IPS-18a (cell line): ENCODE data around the gene RREB1.
A peak's percentile ranks its signal among the peaks of the same experiment; 100 is the strongest.

ENCODE experiments used
- H3K27ac ChIP-seq: one replicate; pipeline ENCODE4 v1.5.1; 2013; ENCODE audit warnings: low read length
- H3K27me3 ChIP-seq: one replicate; pipeline ENCODE4 v1.6.1; 2013; ENCODE audit warnings: mild to moderate bottlenecking, low read length; ENCODE audit not compliant: control insufficient read depth, insufficient read depth
- H3K36me3 ChIP-seq: one replicate; pipeline ENCODE4 v1.6.1; 2013; ENCODE audit warnings: low read depth, low read length; ENCODE audit not compliant: control insufficient read depth
- H3K4me1 ChIP-seq: one replicate; pipeline ENCODE4 v1.6.1; 2013; ENCODE audit warnings: low read depth, low read length; ENCODE audit not compliant: control insufficient read depth
- H3K4me3 ChIP-seq: one replicate; pipeline ENCODE4 v1.5.1; 2013; ENCODE audit warnings: low read length
- H3K9ac ChIP-seq: one replicate; pipeline ENCODE4 v1.6.1; 2013; ENCODE audit warnings: mild to moderate bottlenecking, low read length, moderate library complexity
- H3K9me3 ChIP-seq: one replicate; pipeline ENCODE4 v1.6.1; 2013; ENCODE audit warnings: low read depth, low read length; ENCODE audit not compliant: control insufficient read depth

Gene RREB1

DNA sequence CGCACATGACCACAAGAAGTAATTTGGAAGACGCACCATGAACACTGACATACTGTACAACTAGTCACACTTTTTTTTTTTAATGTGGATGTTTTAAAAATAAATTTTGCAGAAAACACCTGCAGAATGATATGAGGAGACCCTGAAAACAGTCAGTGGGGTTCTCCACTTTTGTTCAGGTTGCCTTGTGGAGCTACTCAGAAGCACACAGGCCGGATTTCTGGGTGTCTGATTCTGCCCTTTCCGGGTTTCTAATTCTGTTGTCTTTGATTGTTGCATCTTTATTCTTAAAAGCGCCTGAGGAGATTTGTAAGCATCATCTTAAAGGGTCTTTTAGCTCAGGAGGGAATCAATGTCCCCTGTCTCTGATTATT lies 130.8 kb downstream of the RREB1 start:
- no peak overlapping the region for H3K27ac ChIP-seq
- H3K4me1 ChIP-seq = peaks cover 20% of the 10 kb centered on the region
- H3K9ac ChIP-seq = no peak overlapping the region
- H3K27me3 ChIP-seq = no peaks in the 10 kb centered on the region
- no peak overlapping the region for H3K4me3 ChIP-seq
- H3K36me3 ChIP-seq = peaks cover 2% of the 10 kb centered on the region
- no peaks in the 10 kb centered on the region for H3K9me3 ChIP-seq

DNA sequence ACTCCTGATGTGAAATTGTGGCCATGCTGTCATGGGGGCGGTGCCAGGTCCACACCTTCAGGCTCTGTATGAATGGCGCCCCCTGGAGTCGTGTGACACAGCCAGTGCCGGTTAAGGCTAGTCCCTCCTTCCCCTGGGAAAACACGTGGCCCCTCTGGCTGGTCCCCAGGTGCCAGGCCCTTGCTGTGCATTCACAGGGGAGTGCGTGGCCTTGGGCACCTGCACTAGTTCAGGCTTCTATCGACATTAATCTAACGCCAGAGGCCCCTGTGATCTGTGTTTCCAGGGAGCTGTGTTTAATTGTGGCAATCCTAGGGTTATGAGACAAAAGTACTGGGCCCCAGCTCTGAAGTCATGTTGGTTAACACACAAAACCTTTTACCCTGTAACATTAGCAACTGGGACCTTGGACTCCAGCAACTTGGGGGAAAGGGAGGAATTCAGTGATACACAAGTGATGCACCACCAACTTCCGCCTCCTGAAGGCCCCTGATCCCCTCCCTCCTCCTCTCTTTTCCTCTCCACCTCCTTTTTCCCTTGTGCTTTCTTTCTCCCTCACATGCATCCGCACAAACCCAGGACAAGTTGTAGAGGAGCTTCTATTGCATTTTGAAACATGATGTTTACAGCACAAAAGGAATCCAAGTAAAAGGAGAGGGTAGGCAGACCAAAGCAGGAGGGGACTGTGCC lies 131.3 kb downstream of the RREB1 start:
- no peaks in the 10 kb centered on the region for H3K9me3 ChIP-seq
- peaks cover 22% of the 10 kb centered on the region for H3K4me1 ChIP-seq
- H3K9ac ChIP-seq = no peak overlapping the region
- peaks cover under 1% of the 10 kb centered on the region for H3K36me3 ChIP-seq
- H3K4me3 ChIP-seq = no peak overlapping the region
- H3K27me3 ChIP-seq = no peaks in the 10 kb centered on the region
- H3K27ac ChIP-seq = no peak overlapping the region

DNA sequence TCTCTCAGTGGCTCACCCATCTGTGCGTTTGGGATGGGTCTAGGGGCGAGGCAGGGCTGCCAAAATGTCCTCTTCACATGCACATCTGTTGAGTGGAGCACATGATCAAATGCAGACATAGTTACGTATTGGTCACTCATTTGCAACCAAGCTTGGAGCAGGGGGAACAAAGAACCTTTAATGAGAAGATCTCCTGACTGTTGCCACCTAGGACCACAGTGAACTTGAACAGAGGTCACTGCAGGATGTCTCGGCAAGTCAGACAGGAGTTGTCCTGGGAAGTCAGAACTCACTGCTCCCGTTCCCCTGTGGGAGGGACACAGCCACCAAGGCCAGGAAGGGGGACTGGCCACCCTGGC lies 131.8 kb downstream of the RREB1 start:
- no peaks in the 10 kb centered on the region for H3K36me3 ChIP-seq
- no peak overlapping the region for H3K27ac ChIP-seq
- H3K9ac ChIP-seq = no peak overlapping the region
- no peaks in the 10 kb centered on the region for H3K27me3 ChIP-seq
- H3K9me3 ChIP-seq = no peaks in the 10 kb centered on the region
- H3K4me1 ChIP-seq = peaks cover 22% of the 10 kb centered on the region
- no peak overlapping the region for H3K4me3 ChIP-seq

DNA sequence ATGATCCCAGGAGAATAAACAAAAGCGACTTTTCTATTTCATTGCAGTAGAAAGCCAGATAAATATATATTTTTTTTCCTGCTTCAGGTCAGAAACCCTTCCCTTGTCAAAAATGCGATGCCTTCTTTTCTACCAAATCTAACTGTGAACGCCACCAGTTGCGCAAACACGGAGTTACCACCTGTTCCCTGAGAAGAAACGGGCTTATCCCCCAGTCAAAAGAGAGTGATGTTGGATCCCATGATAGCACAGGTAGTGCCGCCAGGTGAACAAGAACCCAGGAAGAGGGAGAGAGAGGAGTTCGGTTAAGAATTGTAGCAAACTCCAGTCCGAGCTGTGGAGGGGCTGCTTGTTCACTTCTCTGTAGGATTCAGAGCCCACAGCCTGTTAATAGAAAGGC lies 132.6 kb downstream of the RREB1 start:
- H3K9me3 ChIP-seq = no peaks in the 10 kb centered on the region
- no peak overlapping the region for H3K4me3 ChIP-seq
- no peak overlapping the region for H3K9ac ChIP-seq
- no peak overlapping the region for H3K27ac ChIP-seq
- H3K36me3 ChIP-seq = no peaks in the 10 kb centered on the region
- H3K4me1 ChIP-seq = peaks cover 22% of the 10 kb centered on the region
- H3K27me3 ChIP-seq = no peaks in the 10 kb centered on the region

DNA sequence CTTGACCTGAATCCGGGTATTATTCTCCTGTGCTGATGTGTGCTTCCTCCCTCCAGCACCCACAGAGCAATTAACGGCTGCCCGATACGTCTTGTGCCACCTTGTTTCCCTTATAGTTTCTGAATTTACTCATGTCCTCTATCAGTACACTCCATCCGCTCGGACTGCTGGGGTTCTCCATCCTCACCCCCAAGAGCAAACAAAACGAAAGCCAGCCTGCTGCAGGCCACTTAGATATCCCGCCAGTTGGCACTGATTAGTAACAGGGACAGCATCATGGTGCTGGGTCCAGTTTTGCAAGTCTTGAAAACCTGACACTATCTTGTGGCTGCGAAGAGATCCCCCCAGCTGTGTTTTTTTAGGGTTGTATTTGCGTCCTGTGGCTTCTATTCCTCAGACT lies 133.4 kb downstream of the RREB1 start:
- Histone ChIP-seq H3K36me3 (no peaks in the 10 kb centered on the region), H3K4me3 (no peak overlapping the region), H3K27me3 (no peaks in the 10 kb centered on the region), H3K4me1 (peaks cover 22% of the 10 kb centered on the region), H3K9ac (no peak overlapping the region), H3K9me3 (no peaks in the 10 kb centered on the region), H3K27ac (no peak overlapping the region)

DNA sequence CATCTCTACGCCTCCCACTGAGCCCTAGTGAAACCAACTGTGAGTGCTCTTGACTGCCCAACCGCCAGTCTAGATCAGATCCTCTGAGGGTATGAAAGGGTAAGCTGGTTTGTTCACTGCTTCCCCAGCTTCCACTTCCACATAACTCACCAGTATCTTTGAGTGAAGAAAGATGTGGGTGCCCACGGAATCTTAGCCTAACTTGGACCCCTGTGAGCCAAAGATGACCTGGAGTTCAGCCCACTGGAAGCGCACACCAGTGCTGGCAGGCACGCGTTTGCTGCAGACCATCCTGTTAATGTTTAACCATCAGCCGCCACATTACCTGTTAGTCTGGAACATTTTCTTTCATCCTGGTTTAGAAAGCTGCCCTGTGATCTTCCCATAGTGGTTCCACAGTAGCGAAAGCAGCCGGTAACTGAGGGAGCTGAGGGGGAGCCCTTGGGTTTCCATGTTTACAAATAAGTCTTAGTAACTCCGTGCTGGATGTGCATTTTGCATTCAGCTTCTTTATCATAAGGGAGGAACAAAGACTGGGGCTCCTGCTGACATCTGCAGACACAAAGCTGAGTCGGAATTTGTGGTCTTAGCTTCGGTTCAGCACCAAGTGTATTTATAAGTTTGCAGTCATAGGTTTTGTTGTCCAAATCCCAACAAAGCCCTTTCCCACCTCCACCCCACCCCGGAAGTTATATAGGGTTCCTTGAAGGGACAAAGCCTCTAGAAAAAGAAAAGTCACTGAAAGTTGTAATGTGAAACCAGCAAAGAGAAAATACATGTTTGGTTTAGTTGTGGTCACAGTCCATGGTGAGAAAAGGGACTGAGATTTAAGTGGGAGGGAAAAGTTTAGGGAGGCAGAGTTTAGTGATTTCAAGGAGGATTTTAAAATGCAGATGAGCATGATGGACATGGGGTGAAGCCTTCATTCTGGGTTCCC lies 134.2 kb downstream of the RREB1 start:
- H3K4me1 ChIP-seq = peaks cover 22% of the 10 kb centered on the region
- peak overlapping the region; percentile 7 for H3K9ac ChIP-seq
- no peak overlapping the region for H3K27ac ChIP-seq
- no peak overlapping the region for H3K4me3 ChIP-seq
- H3K36me3 ChIP-seq = no peaks in the 10 kb centered on the region
- H3K27me3 ChIP-seq = no peaks in the 10 kb centered on the region
- H3K9me3 ChIP-seq = no peaks in the 10 kb centered on the region

DNA sequence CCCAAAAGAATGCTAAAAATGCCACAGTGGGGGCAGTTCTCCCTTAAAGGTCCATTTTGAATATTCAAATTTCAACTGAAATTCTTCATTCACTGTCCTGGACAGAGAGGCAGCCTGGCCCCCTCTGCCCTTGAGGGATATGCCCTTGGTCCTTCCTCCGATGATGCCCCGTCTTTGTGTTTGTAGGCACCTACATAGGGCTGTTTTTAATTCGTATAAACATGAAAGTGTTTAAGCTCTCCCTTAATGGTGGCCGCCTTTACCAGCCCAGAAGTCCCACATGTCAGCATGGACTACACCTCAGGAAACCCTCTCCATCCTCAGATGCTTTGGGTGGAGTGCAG lies 135.0 kb downstream of the RREB1 start:
- Histone ChIP-seq H3K27ac (no peak overlapping the region), H3K4me3 (no peak overlapping the region), H3K9me3 (no peaks in the 10 kb centered on the region), H3K36me3 (no peaks in the 10 kb centered on the region), H3K4me1 (peaks cover 22% of the 10 kb centered on the region), H3K27me3 (no peaks in the 10 kb centered on the region), H3K9ac (no peak overlapping the region)

DNA sequence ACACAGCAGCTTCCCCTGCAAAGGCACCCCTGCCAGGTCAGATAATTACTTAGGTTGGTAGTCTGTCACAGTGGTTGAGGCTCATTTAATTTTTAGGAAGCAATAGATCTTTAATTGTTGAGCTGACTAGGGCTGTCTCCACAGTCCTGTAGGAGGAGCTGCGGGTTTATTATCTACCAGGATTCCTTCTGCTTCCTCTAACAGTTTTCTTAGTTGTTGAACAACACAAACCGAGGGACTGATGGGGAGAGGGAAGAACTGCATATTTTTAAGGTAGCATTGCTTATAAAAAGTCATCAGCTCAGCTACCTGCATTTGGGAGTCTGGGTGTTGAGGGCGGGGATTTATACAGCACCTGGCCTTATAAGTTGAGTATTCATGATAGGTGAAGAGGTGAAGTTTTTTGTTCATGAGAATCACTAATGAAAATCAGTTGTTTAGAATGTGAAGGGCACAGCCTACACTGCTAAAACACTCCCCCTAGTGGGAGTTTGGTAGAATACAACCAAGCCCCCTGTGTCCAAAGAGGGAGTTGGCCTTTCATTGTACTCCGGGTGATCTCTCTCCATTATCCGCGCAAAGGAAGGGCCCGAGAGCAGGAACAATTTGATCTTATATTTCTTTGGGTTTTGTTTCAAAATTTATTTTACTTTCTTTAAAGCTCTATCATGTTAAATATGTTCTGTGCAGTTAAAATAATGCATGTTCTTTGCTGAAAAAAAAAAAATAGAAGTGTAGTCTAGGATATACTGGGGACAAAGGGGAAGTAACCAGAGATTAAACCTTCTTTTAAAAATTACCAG lies 135.6 kb downstream of the RREB1 start:
- Histone ChIP-seq H3K27me3 (no peaks in the 10 kb centered on the region), H3K4me3 (no peak overlapping the region), H3K36me3 (no peaks in the 10 kb centered on the region), H3K4me1 (peaks cover 22% of the 10 kb centered on the region), H3K27ac (no peak overlapping the region), H3K9ac (no peak overlapping the region), H3K9me3 (no peaks in the 10 kb centered on the region)

DNA sequence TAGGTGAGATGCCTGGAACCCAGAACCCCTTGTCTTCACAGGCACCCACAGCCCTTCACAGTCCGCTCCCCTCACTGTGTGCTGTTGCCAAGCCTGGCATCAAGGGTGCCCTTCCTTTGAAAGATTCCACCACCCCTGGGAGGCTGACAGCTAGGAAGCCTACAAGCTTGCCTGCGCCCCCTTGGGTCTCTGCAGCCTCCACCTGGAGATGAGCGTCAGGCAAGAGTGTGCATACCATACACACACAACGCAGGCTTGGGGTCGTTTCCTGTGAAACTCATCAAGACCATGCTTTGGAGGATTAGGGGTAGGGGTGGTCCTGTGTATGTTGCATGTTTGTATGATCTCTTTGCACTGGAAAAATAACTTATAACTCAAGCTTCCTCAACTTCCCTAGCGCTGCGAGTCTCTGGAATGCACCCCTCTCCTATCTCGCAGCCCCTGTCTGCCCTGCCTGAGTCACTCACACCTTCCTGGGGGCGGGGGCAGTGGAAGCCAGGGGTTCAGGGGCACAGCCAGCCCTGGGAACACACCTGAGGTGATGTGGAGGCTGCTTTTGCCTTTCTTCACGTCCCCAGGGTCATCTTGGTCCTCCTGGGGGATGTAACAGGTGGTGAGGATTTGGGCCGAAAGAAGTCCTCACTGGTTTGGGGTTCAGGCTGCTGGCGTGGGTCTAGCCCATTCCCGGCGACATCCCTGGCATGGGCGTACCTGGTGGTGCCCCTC lies 138.1 kb downstream of the RREB1 start:
- no peaks in the 10 kb centered on the region for H3K27me3 ChIP-seq
- H3K36me3 ChIP-seq = peaks cover 5% of the 10 kb centered on the region
- H3K9me3 ChIP-seq = no peaks in the 10 kb centered on the region
- no peak overlapping the region for H3K4me3 ChIP-seq
- H3K4me1 ChIP-seq = peaks cover 22% of the 10 kb centered on the region
- H3K27ac ChIP-seq = no peak overlapping the region
- no peak overlapping the region for H3K9ac ChIP-seq

DNA sequence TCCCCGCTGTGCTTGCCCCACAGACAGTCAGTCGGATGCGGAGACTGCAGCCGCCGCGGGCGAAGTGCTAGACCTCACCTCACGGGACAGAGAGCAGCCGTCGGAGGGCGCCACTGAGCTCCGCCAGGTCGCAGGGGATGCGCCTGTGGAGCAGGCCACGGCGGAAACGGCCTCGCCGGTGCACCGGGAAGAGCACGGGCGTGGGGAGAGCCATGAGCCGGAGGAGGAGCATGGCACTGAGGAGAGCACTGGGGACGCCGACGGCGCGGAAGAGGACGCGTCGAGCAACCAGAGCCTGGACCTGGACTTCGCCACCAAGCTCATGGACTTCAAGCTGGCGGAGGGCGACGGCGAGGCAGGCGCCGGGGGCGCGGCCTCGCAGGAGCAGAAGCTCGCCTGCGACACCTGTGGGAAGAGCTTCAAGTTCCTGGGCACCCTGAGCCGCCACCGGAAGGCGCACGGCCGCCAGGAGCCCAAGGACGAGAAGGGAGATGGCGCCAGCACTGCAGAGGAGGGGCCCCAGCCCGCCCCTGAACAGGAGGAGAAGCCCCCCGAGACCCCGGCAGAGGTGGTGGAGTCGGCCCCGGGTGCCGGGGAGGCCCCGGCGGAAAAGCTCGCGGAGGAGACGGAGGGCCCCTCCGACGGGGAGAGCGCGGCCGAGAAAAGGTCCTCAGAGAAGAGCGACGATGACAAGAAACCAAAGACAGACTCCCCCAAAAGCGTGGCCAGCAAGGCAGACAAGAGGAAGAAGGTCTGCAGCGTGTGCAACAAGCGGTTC lies 138.8 kb downstream of the RREB1 start:
- H3K4me3 ChIP-seq = no peak overlapping the region
- no peak overlapping the region for H3K9ac ChIP-seq
- H3K27me3 ChIP-seq = no peaks in the 10 kb centered on the region
- peaks cover 5% of the 10 kb centered on the region for H3K36me3 ChIP-seq
- H3K9me3 ChIP-seq = no peaks in the 10 kb centered on the region
- H3K27ac ChIP-seq = no peak overlapping the region
- peaks cover 21% of the 10 kb centered on the region for H3K4me1 ChIP-seq

DNA sequence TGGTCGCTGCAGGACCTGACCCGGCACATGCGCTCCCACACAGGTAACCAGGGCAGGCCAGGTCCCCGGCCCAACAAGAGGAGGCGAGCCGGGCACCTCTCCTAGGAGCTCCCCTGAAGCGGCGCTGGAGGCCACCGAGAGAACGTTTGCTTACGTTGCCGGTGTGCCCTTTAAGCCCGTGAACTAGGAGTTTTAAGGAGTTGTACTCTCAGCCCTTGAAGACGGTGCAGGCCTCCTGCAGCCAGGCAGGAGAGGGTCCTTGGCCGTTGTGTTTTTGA lies 139.4 kb downstream of the RREB1 start:
- Histone ChIP-seq H3K27me3 (no peaks in the 10 kb centered on the region), H3K9ac (no peak overlapping the region), H3K4me3 (no peak overlapping the region), H3K9me3 (no peaks in the 10 kb centered on the region), H3K27ac (no peak overlapping the region), H3K36me3 (peaks cover 5% of the 10 kb centered on the region), H3K4me1 (peaks cover 16% of the 10 kb centered on the region)
